Naive thymus-derived CD4-positive, alpha-beta T cell (primary cell): Measurements from ENCODE around the gene SLCO2B1. TPM values are rescaled to one million over a fixed set of nuclear protein-coding genes. Genes with fewer than 3 reads are reported as not detected.
A peak's percentile ranks its signal among the peaks of the same experiment; 100 is the strongest.

Experiments
- ATAC-seq: fragments of 150-1000 bp; cut with Tn5 transposase; 2 replicates; pipeline ENCODE4 v1.10.0; 2021; ENCODE audit warnings: mild to moderate bottlenecking, moderate library complexity
- CTCF ChIA-PET: fragments of 350-600 bp; sonication (Branson Sonifier 250); formaldehyde crosslinking; loops from one replicate; lab custom pipeline; 2021; ENCODE audit warnings: antibody characterized with exemption; lab: Charles Lee
- POLR2A ChIA-PET: fragments of 350-600 bp; sonication (Branson Sonifier 250); formaldehyde crosslinking; loops from one replicate; lab custom pipeline; 2021; ENCODE audit warnings: antibody characterized with exemption, inconsistent platforms; lab: Charles Lee
- DNase-seq, 9 donors: peaks; one replicate each; pipeline versions ENCODE4 v3.0.0 to v3.0.0-alpha.2; 2020 to 2022; ENCODE audit warnings: mixed read lengths in 1 of 9
- H3K27ac ChIP-seq: one replicate; pipeline ENCODE4 v1.7.0; 2013; ENCODE audit warnings: mild to moderate bottlenecking, low read depth, low read length, moderate library complexity
- H3K27me3 ChIP-seq, 2 donors: one replicate each; pipeline ENCODE4 v1.7.0; 2013; ENCODE audit warnings: low read length in 2 of 2, mild to moderate bottlenecking in 2 of 2, moderate library complexity in 2 of 2; ENCODE audit not compliant: control insufficient read depth in 2 of 2, insufficient read depth in 2 of 2
- H3K36me3 ChIP-seq, 3 experiments: 1 replicate in 2 of 3; 2 replicates in 1 of 3; pipeline ENCODE4 v1.7.0; 2013; ENCODE audit warnings: low read length in 3 of 3, mild to moderate bottlenecking in 3 of 3, moderate library complexity in 1 of 3; ENCODE audit not compliant: insufficient read depth in 3 of 3, control insufficient read depth in 2 of 3
- H3K4me1 ChIP-seq, 2 donors: one replicate each; pipeline ENCODE4 v1.7.0; 2013; ENCODE audit warnings: low read length in 2 of 2, mild to moderate bottlenecking in 2 of 2, moderate library complexity in 1 of 2; ENCODE audit not compliant: control insufficient read depth in 2 of 2, insufficient read depth in 2 of 2
- H3K4me3 ChIP-seq: 2 replicates; pipeline ENCODE4 v1.7.0; 2013; ENCODE audit warnings: mild to moderate bottlenecking, low read length
- H3K9me3 ChIP-seq, 3 experiments: 1 replicate in 2 of 3; 2 replicates in 1 of 3; pipeline ENCODE4 v1.7.0; 2013; ENCODE audit warnings: low read length in 3 of 3; ENCODE audit not compliant: control insufficient read depth in 2 of 3
- H3K27ac Mint-ChIP-seq, 9 donors: one replicate each; pipeline ENCODE4 v1.8.0; 2020 to 2022; ENCODE audit warnings: mixed read lengths in 9 of 9, mild to moderate bottlenecking in 8 of 9, moderate library complexity in 5 of 9, inconsistent platforms in 2 of 9
- H3K27me3 Mint-ChIP-seq, 5 donors: one replicate each; pipeline ENCODE4 v1.8.0; 2021 to 2022; ENCODE audit warnings: mixed read lengths in 5 of 5, mild to moderate bottlenecking in 1 of 5
- H3K36me3 Mint-ChIP-seq, 5 donors: one replicate each; pipeline ENCODE4 v1.8.0; 2020 to 2022; ENCODE audit warnings: mixed read lengths in 5 of 5, mild to moderate bottlenecking in 3 of 5, inconsistent platforms in 1 of 5
- H3K4me1 Mint-ChIP-seq, 7 donors: one replicate each; pipeline ENCODE4 v1.8.0; 2020 to 2022; ENCODE audit warnings: mixed read lengths in 7 of 7, mild to moderate bottlenecking in 3 of 7, inconsistent platforms in 1 of 7
- H3K4me3 Mint-ChIP-seq, 10 donors: one replicate each; pipeline ENCODE4 v1.8.0; 2020 to 2022; ENCODE audit warnings: mild to moderate bottlenecking in 10 of 10, mixed read lengths in 10 of 10, moderate library complexity in 6 of 10, inconsistent platforms in 2 of 10
- H3K9me3 Mint-ChIP-seq, 11 donors: one replicate each; pipeline ENCODE4 v1.8.0; 2020 to 2022; ENCODE audit warnings: mixed read lengths in 11 of 11, mild to moderate bottlenecking in 4 of 11, inconsistent platforms in 1 of 11, moderate library complexity in 1 of 11
- intact Hi-C, 2 donors: fragments of 100-400 bp; cut with micrococcal nuclease; formaldehyde crosslinking; loops; one replicate each; pipeline ENCODE4 v1.15.1; 2023
- polyA plus RNA-seq, 2 donors: library from polyadenylated mRNA; unstranded; fragments of 300-500 nt; fragmentation: Illumina TruSeq; gene quantifications; one replicate each; pipeline ENCODE4 v1.2.3, GENCODE V29; 2021
- total RNA-seq, 6 experiments: library from RNA in 5 of 6; stranded (reverse) in 5 of 6; gene quantifications; 1 replicate in 5 of 6; 2 replicates in 1 of 6; pipeline ENCODE4 v1.2.3 and lab custom pipeline; 2021 to 2026

SLCO2B1 gene
- total and polyA plus RNA-seq, 7 experiments from 2014 or later: 0.19 to 4.3 (median 1.9) TPM; not detected in 3

- Mint-ChIP-seq H3K9me3 (no peaks in the 10 kb centered on the region), H3K4me3 (peak overlapping the region; percentile 21 to 84 (median 52)), H3K27me3 (peaks cover 0 to 14% (median 0%) of the 10 kb centered on the region in 5 donors), H3K4me1 (peaks cover 32 to 48% (median 40%) of the 10 kb centered on the region in 7 donors), H3K27ac (peak overlapping the region; percentile 71 to 92 (median 88)), H3K36me3 (peaks cover 0 to 4% (median 0%) of the 10 kb centered on the region in 5 donors)
- Histone ChIP-seq H3K9me3 (no peaks in the 10 kb centered on the region), H3K27me3 (no peaks in the 10 kb centered on the region), H3K27ac (peak overlapping the region; percentile 49), H3K4me3 (peak overlapping the region; percentile 29), H3K36me3 (no peaks in the 10 kb centered on the region), H3K4me1 (peaks cover 20 to 24% of the 10 kb centered on the region in 2 donors)
- DNase-seq: peak; percentile 24 to 75 (median 48)
- ChIA-PET POLR2A (interaction anchor here (0.7 to 5.5 kb wide), 7 partner anchors 99 to 735 kb away, joined by 3 to 57 read pairs (median 5); partner anchors contain the start of gene TPBGL), CTCF (interaction anchor here (0.7 to 9.8 kb wide), 16 partner anchors 11 to 257 kb away, joined by 3 to 185 read pairs (median 4); partner anchors contain the start of gene TPBGL)
- ATAC-seq: peak; percentile 89
- intact Hi-C loops: loop anchor here (1.0 to 5.0 kb wide), 7 partner anchors 32 to 240 kb away; partner anchors contain the start of genes NEU3 (in 1 of the 2), SPCS2 (in 1 of the 2) and XRRA1 (in 1 of the 2)
These were observed 8.0 kb upstream of the SLCO2B1 start for GRCh38 chr11:75142714-75143419.

- peaks cover 32 to 53% (median 40%) of the 10 kb centered on the region in 7 donors for H3K4me1 Mint-ChIP-seq
- ChIA-PET POLR2A (interaction anchor here (1.1 to 5.5 kb wide), 5 partner anchors 98 to 136 kb away, joined by 3 to 57 read pairs (median 6); partner anchors contain the start of gene TPBGL), CTCF (interaction anchor here (0.7 to 9.8 kb wide), 13 partner anchors 15 to 257 kb away, joined by 3 to 185 read pairs (median 4); partner anchors contain the start of gene TPBGL)
- Histone ChIP-seq H3K27me3 (no peaks in the 10 kb centered on the region), H3K9me3 (no peaks in the 10 kb centered on the region), H3K4me1 (peaks cover 20 to 24% of the 10 kb centered on the region in 2 donors), H3K36me3 (no peaks in the 10 kb centered on the region), H3K27ac (peak overlapping the region; percentile 49), H3K4me3 (peak overlapping the region; percentile 29)
- ATAC-seq (no peak), DNase-seq (no peak)
- peaks cover 0 to 9% (median 0%) of the 10 kb centered on the region in 5 donors for H3K27me3 Mint-ChIP-seq
- intact Hi-C loops: loop anchor here (1.0 to 5.0 kb wide), 7 partner anchors 31 to 240 kb away; partner anchors contain the start of genes NEU3 (in 1 of the 2), SPCS2 (in 1 of the 2) and XRRA1 (in 1 of the 2)
- H3K36me3 Mint-ChIP-seq: peaks cover 0 to 4% (median 0%) of the 10 kb centered on the region in 5 donors
- H3K27ac Mint-ChIP-seq: peak overlapping the region; percentile 71 to 92 (median 88)
- H3K4me3 Mint-ChIP-seq: peak overlapping the region in 9 of 10 donors; percentile 21 to 84 (median 49)
- no peaks in the 10 kb centered on the region for H3K9me3 Mint-ChIP-seq
These were observed 7.5 kb upstream of the SLCO2B1 start for GRCh38 chr11:75143420-75143731.

DNA sequence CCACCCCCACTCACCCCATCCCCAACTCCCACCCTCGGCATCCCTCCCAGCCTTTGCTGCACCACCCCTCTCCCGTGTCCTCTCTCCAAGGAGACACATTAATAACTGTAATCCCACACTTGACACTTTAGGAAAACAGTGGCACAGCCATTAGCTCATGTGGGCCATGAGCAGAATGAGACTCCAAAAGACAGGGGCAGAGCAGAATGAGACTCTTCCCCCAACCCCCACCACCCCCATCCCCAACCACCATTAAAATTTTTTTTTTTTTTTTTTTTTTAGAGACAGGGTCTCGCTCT lies 6.2 kb upstream of the SLCO2B1 start:
- Mint-ChIP-seq H3K36me3 (peaks cover 0 to 4% (median 0%) of the 10 kb centered on the region in 5 donors), H3K27me3 (peaks cover 0 to 2% (median 0%) of the 10 kb centered on the region in 5 donors), H3K9me3 (no peaks in the 10 kb centered on the region), H3K4me3 (no peak overlapping the region), H3K27ac (peak overlapping the region in 3 of 9 donors; percentile 60 to 92 (median 84)), H3K4me1 (peaks cover 32 to 53% (median 40%) of the 10 kb centered on the region in 7 donors)
- Histone ChIP-seq H3K9me3 (no peaks in the 10 kb centered on the region), H3K27ac (no peak overlapping the region), H3K27me3 (no peaks in the 10 kb centered on the region), H3K4me1 (peaks cover 20 to 24% of the 10 kb centered on the region in 2 donors), H3K4me3 (no peak overlapping the region), H3K36me3 (no peaks in the 10 kb centered on the region)
- intact Hi-C loops: loop anchor here (1.0 to 5.0 kb wide), 4 partner anchors 61 to 238 kb away; partner anchors contain the start of genes SPCS2 (in 1 of the 2) and XRRA1 (in 1 of the 2)
- DNase-seq (no peak), ATAC-seq (no peak)
- ChIA-PET CTCF (interaction anchor here (1.0 to 9.8 kb wide), 6 partner anchors 60 to 212 kb away, joined by 3 to 185 read pairs (median 148); partner anchors contain the start of gene TPBGL), POLR2A (interaction anchor here (5.5 kb wide), 1 partner anchor 129 kb away, joined by 57 read pairs; no protein-coding TSS in a partner anchor)

DNA sequence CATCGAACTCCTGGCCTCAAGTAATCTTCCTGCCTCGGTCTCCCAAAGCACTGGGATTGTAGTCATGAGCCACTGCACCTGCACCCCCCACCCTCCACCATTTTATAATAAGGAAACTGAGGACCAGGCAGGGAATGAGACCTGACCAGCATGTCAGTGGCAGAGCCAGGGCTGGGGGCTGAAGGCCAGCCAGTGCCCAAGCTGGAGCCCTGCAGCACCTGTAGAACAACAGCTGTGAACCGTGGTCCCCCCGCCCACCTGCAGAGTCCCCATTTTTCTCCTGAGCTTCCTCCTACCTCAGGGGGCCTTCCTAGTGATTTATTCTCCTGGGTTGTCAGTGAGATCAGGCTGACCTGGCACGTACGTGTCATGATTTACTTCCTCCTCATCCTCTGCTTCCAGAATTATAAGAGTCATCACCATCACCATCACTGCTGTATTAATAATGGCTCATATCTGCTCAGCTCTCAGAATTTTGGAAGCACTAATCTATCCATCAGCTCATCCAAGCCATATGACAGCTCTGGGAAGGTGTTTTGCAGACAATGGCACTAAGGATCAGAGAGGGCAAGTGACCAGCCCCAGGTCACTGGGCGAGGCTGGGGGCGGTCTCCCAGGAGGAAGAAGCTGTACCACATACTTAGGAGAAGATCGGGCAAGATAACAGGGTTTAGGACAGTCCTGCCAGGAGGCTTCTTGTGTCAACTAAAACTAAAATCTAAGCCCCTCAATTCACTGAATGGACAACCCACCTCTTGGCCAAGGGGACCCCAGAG lies 5.5 kb upstream of the SLCO2B1 start:
- Histone ChIP-seq H3K4me3 (no peak overlapping the region), H3K27me3 (no peaks in the 10 kb centered on the region), H3K4me1 (peaks cover 20 to 24% of the 10 kb centered on the region in 2 donors), H3K36me3 (no peaks in the 10 kb centered on the region), H3K9me3 (no peaks in the 10 kb centered on the region), H3K27ac (no peak overlapping the region)
- ChIA-PET POLR2A (no interaction called here), CTCF (interaction anchor here (0.7 to 9.8 kb wide), 6 partner anchors 12 to 441 kb away, joined by 3 to 185 read pairs (median 148); partner anchors contain the start of gene TPBGL)
- ATAC-seq: no peak
- peak overlapping the region in 2 of 9 donors; percentile 50 to 60 for H3K27ac Mint-ChIP-seq
- peaks cover 0 to 2% (median 0%) of the 10 kb centered on the region in 5 donors for H3K27me3 Mint-ChIP-seq
- DNase-seq: no peak
- peaks cover 0 to 4% (median 0%) of the 10 kb centered on the region in 5 donors for H3K36me3 Mint-ChIP-seq
- H3K9me3 Mint-ChIP-seq: no peaks in the 10 kb centered on the region
- intact Hi-C loops: no loop called here
- no peak overlapping the region for H3K4me3 Mint-ChIP-seq
- H3K4me1 Mint-ChIP-seq: peaks cover 30 to 53% (median 39%) of the 10 kb centered on the region in 7 donors

- H3K27me3 Mint-ChIP-seq: peaks cover 0 to 6% (median 0%) of the 10 kb centered on the region in 5 donors
- H3K27ac ChIP-seq: no peak overlapping the region
- ChIA-PET CTCF (interaction anchor here (0.7 to 9.8 kb wide), 7 partner anchors 11 to 441 kb away, joined by 3 to 185 read pairs (median 135); partner anchors contain the start of gene TPBGL), POLR2A (no interaction called here)
- DNase-seq: no peak
- peak overlapping the region in 1 of 9 donors; percentile 60 for H3K27ac Mint-ChIP-seq
- ATAC-seq: no peak
- H3K36me3 Mint-ChIP-seq: peaks cover 0 to 3% (median 0%) of the 10 kb centered on the region in 5 donors
- H3K4me3 ChIP-seq: no peak overlapping the region
- H3K36me3 ChIP-seq: no peaks in the 10 kb centered on the region
- H3K4me1 Mint-ChIP-seq: peaks cover 24 to 54% (median 33%) of the 10 kb centered on the region in 7 donors
- no peaks in the 10 kb centered on the region for H3K9me3 ChIP-seq
- H3K4me1 ChIP-seq: peaks cover 16 to 21% of the 10 kb centered on the region in 2 donors
- no peaks in the 10 kb centered on the region for H3K9me3 Mint-ChIP-seq
- H3K4me3 Mint-ChIP-seq: no peak overlapping the region
- no peaks in the 10 kb centered on the region for H3K27me3 ChIP-seq
- intact Hi-C loops: no loop called here
These were observed 4.9 kb upstream of the SLCO2B1 start for GRCh38 chr11:75145972-75146519.
